Measurements from ENCODE around the gene SKAP2. TPM values are rescaled to one million over a fixed set of nuclear protein-coding genes. Genes with fewer than 3 reads are reported as not detected.

Gene SKAP2
- total and polyA plus RNA-seq, 2 of the 13 experiments (the other 11 are each of a cell fraction or from before 2014, with no cell fraction given) = 3.6 to 12.9 TPM

- TF ChIP-seq, protein P1, sequence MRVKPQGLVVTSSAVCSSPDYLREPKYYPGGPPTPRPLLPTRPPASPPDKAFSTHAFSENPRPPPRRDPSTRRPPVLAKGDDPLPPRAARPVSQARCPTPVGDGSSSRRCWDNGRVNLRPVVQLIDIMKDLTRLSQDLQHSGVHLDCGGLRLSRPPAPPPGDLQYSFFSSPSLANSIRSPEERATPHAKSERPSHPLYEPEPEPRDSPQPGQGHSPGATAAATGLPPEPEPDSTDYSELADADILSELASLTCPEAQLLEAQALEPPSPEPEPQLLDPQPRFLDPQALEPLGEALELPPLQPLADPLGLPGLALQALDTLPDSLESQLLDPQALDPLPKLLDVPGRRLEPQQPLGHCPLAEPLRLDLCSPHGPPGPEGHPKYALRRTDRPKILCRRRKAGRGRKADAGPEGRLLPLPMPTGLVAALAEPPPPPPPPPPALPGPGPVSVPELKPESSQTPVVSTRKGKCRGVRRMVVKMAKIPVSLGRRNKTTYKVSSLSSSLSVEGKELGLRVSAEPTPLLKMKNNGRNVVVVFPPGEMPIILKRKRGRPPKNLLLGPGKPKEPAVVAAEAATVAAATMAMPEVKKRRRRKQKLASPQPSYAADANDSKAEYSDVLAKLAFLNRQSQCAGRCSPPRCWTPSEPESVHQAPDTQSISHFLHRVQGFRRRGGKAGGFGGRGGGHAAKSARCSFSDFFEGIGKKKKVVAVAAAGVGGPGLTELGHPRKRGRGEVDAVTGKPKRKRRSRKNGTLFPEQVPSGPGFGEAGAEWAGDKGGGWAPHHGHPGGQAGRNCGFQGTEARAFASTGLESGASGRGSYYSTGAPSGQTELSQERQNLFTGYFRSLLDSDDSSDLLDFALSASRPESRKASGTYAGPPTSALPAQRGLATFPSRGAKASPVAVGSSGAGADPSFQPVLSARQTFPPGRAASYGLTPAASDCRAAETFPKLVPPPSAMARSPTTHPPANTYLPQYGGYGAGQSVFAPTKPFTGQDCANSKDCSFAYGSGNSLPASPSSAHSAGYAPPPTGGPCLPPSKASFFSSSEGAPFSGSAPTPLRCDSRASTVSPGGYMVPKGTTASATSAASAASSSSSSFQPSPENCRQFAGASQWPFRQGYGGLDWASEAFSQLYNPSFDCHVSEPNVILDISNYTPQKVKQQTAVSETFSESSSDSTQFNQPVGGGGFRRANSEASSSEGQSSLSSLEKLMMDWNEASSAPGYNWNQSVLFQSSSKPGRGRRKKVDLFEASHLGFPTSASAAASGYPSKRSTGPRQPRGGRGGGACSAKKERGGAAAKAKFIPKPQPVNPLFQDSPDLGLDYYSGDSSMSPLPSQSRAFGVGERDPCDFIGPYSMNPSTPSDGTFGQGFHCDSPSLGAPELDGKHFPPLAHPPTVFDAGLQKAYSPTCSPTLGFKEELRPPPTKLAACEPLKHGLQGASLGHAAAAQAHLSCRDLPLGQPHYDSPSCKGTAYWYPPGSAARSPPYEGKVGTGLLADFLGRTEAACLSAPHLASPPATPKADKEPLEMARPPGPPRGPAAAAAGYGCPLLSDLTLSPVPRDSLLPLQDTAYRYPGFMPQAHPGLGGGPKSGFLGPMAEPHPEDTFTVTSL (CRISPR knock-in tag; IDR thresholded peaks at IDR 0.05; ENCODE audit: borderline replicate concordance) = peak; percentile 71; the same call in 1 of the 2 replicates
- TF ChIP-seq ZNF510 (CRISPR knock-in tag; IDR thresholded peaks at IDR 0.05; ENCODE audit: low read depth) = no peak
- no peak for TF ChIP-seq MBNL3 (CRISPR knock-in tag; conservative IDR thresholded peaks at IDR 0.05)
- peak; percentile 85 for TF ChIP-seq GATAD2A (CRISPR knock-in tag; IDR thresholded peaks at IDR 0.05)
- TF ChIP-seq ZNF574 (CRISPR knock-in tag; IDR thresholded peaks at IDR 0.05) = no peak
- TF ChIP-seq PCBP2 (optimal IDR thresholded peaks at IDR 0.05; ENCODE audit: low read depth, low read length, poor library complexity, severe bottlenecking) = no peak
- no peak for TF ChIP-seq ARNTL (CRISPR knock-in tag; IDR thresholded peaks at IDR 0.05)
- TF ChIP-seq KLF9 (CRISPR knock-in tag; IDR thresholded peaks at IDR 0.05; ENCODE audit: low read depth) = no peak
- TF ChIP-seq RNF2 (conservative IDR thresholded peaks at IDR 0.05; ENCODE audit: low read depth) = no peak
- no peak for TF ChIP-seq MAF1 (CRISPR knock-in tag; IDR thresholded peaks at IDR 0.05; ENCODE audit: borderline replicate concordance)
- 0 out of 2 replicates have a peak, but pooled peaks have one; percentile 30 for TF ChIP-seq MIER3 (CRISPR knock-in tag; IDR thresholded peaks at IDR 0.05; ENCODE audit: borderline replicate concordance)
- no peak for TF ChIP-seq ZNF253 (CRISPR knock-in tag; IDR thresholded peaks at IDR 0.05; ENCODE audit: borderline replicate concordance)
- TF ChIP-seq FOXK1 (CRISPR knock-in tag; IDR thresholded peaks at IDR 0.05; ENCODE audit: borderline replicate concordance, low read depth) = 0 out of 2 replicates have a peak, but pooled peaks have one; percentile 30
- peak; percentile 66 for TF ChIP-seq NR2F6 (IDR thresholded peaks at IDR 0.05)
- peak; percentile 68 for TF ChIP-seq NR2F6 (CRISPR knock-in tag; IDR thresholded peaks at IDR 0.05)
- TF ChIP-seq, protein P2, sequence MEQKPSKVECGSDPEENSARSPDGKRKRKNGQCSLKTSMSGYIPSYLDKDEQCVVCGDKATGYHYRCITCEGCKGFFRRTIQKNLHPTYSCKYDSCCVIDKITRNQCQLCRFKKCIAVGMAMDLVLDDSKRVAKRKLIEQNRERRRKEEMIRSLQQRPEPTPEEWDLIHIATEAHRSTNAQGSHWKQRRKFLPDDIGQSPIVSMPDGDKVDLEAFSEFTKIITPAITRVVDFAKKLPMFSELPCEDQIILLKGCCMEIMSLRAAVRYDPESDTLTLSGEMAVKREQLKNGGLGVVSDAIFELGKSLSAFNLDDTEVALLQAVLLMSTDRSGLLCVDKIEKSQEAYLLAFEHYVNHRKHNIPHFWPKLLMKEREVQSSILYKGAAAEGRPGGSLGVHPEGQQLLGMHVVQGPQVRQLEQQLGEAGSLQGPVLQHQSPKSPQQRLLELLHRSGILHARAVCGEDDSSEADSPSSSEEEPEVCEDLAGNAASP (CRISPR knock-in tag; IDR thresholded peaks at IDR 0.05; ENCODE audit: borderline replicate concordance) = no peak; the same call in 1 of the 2 replicates
- TF ChIP-seq ZNF749 (CRISPR knock-in tag; IDR thresholded peaks at IDR 0.05; ENCODE audit: borderline replicate concordance) = no peak
- TF ChIP-seq MTF2 (CRISPR knock-in tag; IDR thresholded peaks at IDR 0.05; ENCODE audit: borderline replicate concordance) = no peak
- no peak for TF ChIP-seq ZSCAN20 (CRISPR knock-in tag; IDR thresholded peaks at IDR 0.05; ENCODE audit: borderline replicate concordance)
- TF ChIP-seq CREM (IDR thresholded peaks at IDR 0.05) = peak; percentile 44
- TF ChIP-seq CREM (CRISPR knock-in tag; IDR thresholded peaks at IDR 0.05) = no peak
These were observed 176.0 kb downstream of the SKAP2 start (continued) for GRCh38 chr7:26688388-26688787.
